DMS153 treated with DMSO at 0.1 percent for 48 hours (cell line): ENCODE measurements around the gene NR2F1-AS1.

ENCODE experiments used
- DNase-seq: peaks from one replicate; lab custom pipeline; 2025; ENCODE audit not compliant: unreplicated experiment; lab: John Stamatoyannopoulos, UW

Gene NR2F1-AS1

DNA sequence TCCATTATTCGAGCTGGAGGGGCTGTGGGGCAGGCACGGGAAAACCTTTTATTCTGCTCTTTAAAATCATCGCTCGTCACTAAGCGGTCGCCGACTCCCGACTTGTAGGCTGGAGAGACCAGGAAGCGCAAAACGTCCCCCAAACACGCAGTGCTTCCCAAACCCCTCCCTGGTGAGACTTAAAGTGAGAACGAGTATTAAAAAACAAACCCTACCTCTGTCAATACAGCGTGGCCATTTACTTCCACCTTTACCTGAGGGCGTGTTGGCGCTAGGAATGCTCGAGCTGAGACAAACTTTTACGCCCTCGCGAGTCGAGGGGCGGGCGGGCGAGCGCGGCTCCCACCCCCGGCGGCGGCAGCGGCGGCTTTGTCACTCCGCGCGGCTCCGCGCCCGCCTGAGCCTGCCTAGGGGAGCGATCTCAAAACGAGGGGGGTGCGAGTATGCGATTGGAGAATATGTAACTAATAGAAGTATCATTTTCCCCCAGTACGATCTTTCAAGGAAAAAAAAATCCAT, at the start of gene NR2F1-AS1:
Gene NR2F1-AS1, minus strand, starts transcription at position 293 of the 519 bp plus-strand sequence.
- DNase-seq = no peak

- DNase-seq = no peak
Observed at GRCh38 chr5:93626801-93627200, 45.8 kb upstream of the NR2F1-AS1 start.

DNA sequence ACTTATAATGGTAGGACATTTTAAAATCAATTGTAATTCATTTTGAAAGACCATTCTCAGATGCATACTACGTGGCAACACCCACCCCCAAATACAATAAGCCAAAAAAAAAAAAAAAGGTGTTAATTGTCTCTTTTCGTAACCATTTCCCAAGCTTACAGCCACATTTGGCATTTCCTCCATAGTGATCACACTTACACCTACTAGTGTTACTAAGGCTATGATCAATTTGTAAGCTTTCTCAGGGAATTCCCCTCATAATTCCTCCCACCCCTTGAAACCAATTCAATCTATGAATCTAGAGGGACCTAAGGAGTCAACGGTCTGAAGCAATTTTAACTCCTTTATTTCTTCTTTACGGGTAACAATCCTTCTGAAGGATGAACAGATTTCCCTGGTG, 42.1 kb upstream of the NR2F1-AS1 start:
- no peak for DNase-seq

DNA sequence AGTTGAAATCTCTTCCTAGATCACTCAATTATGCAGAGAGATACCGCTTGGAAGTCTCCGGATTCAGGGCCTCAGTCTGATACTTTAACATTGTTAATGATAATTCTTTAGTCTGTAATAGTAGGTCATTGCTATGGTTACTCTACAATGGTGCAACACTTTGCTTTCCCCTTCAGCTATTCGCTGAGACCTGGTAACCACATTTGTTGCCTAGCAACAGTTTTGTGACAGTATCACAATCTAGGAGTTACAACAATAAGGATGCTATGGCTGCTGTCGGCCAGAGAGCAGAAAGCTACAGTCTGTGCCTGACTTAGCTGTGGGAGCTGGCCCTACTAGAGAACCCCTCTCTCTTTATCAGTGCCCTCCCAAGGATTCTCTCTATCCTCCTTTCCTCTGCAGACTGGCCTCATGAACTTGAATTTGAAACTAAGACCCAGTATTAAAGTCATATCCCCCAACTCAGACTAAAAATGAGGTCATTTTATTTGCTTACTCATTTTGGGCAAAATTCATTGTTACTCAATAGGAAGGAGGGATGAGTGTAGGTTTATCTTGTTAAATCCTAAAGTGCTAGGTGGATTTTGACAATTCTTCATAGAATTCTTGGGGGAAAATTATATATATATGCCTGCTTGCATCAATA, 41.3 kb upstream of the NR2F1-AS1 start:
- peak; percentile 22 for DNase-seq

GRCh38 chr5:93621327-93621798, 40.3 kb upstream of the NR2F1-AS1 start:
- DNase-seq = no peak

DNA sequence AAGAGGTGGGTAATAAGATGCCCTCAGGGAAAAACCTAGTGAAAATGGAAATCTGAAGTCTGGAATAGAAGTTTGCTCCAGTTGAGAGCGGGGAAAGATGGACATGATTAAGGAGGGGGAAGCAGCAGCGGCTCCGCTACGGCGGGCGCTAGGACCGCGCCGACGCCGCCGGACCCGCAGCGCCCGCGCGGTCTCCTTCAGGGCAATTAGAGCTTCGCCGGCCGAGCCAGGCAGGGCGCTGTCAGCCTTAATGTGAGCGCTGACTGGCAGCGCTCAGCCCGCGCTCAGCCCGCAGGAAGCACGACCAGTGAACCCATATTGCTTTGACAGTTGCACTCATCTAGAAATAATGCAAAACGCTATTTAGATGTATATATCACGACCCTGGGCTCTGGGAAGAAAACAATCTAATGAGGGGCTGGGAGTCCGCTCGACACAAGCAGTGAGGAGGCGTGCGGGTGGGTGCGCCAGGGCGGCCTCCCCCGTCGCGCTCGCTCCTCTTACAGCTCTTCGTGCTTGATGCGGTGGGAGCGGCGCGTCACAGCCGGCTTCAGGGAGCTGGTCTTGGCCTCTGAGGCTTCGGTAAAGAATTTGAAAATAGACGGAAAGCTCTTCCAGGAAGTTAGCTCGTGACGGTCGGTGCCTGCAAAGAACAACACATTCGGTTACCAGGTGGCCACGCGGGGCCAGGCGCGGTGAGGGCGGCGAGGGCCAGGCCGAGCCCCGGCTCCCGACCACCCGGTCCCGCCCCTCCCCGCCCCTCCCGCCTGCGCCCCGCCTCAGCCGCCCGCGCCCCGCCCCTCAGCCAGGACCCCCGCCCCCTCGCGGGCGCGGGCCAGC, 39.7 kb upstream of the NR2F1-AS1 start:
- peak; percentile 49 for DNase-seq

GRCh38 chr5:93616538-93617174, 35.6 kb upstream of the NR2F1-AS1 start:
- no peak for DNase-seq

DNA sequence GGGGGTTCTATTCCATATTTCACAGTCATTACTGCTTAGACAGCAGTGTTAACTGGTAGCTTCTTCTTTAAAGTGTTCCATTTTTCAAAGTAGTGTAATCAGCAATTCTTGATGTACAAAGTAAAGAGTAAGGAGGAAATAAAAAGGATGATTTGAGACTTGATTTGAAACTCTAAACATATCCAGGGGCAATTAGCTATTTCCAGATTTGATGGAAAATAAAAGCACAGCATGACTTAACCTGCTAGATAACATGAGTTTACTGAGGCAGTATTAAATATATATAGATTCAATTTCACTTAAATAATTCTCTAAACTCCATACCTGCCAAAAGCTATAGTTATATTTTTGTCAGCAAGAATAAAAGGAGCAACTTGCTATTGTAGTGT, 31.8 kb upstream of the NR2F1-AS1 start:
- no peak for DNase-seq

- no peak for DNase-seq
Observed at GRCh38 chr5:93611976-93612854, 31.2 kb upstream of the NR2F1-AS1 start.

- DNase-seq = no peak
Observed at GRCh38 chr5:93611273-93611975, 30.4 kb upstream of the NR2F1-AS1 start.

GRCh38 chr5:93610581-93611272, 29.7 kb upstream of the NR2F1-AS1 start:
- DNase-seq = no peak

DNA sequence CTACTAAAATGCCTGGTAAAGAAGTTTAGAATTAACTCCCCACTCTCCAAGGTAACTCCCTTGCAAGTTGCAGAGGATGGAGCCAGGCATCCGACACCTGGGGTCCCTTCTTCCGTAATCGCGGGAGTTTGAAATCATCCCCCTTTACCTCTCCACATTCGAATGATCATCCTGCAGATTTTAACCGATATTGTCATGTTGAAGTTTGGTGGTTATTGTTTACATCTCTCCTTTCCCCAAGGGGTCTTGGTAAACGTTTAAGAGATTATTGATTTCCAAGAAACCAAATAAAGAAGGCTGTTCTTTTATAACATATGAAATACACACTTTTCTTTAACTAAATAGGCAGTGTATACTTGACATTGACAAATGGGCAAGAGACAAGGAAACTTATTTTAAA, 28.7 kb upstream of the NR2F1-AS1 start:
- no peak for DNase-seq

GRCh38 chr5:93608855-93609254, 27.8 kb upstream of the NR2F1-AS1 start:
- no peak for DNase-seq

DNA sequence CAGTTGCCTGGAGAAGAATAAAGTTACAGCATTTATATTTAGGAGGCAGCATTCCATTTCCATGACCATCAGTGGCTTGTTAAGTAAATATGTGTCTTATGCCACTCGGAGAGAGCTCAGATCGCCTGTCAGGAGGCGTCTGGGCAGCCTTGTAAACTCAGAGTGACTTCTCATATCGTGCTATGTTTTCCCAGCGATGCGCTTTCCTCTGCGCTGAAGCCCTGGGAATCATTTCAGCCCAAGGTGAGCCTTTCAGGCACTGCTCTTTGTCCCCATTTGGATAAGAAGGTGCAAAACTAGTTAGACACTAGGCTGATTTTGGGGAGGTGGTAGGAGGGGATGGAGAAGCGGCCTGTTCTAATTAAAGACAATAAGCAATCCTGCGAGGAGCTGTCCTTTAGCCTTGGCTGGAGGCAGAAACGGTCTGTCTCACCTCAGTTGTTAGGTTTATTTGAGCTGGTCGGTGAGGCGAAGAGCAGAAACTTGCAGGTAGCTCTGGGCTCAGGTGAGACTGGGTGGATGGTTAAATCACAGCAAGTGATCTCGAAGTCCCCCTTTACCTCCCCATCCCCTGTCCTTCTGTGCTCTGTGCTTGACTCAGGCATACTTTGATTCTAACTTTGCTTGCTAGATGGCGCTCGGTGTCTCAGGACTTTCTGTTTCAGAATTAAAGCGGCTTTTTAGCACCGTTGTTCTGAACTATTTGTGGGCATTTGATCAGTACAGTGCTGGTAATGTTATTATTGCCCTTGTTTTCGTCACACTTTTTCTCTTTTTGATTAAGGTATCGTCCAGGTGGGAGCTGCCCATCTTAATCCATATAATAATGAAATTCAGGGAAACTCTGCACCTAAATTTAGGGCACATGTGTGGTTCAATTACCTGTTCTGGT, 26.6 kb upstream of the NR2F1-AS1 start:
- no peak for DNase-seq

DNA sequence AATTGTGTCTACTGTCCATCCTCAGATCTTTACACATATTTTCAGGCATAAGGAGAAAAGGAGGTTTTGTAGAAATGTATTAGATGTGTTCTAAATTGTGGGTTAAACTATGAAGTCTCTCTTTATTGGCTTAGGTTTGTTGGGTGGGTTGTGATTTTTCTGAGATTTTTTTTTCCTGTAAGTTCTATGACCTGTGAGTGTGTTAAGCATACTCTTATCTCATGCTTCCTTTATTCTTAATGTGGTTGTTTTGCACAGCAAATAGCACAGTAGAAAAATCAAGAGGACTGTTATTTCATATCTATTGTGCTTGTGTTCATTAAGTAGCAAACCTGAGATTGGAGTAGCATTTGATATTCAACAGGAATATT, 25.3 kb upstream of the NR2F1-AS1 start:
- no peak for DNase-seq

- no peak for DNase-seq
Observed at GRCh38 chr5:93604644-93605515, 23.9 kb upstream of the NR2F1-AS1 start.

DNA sequence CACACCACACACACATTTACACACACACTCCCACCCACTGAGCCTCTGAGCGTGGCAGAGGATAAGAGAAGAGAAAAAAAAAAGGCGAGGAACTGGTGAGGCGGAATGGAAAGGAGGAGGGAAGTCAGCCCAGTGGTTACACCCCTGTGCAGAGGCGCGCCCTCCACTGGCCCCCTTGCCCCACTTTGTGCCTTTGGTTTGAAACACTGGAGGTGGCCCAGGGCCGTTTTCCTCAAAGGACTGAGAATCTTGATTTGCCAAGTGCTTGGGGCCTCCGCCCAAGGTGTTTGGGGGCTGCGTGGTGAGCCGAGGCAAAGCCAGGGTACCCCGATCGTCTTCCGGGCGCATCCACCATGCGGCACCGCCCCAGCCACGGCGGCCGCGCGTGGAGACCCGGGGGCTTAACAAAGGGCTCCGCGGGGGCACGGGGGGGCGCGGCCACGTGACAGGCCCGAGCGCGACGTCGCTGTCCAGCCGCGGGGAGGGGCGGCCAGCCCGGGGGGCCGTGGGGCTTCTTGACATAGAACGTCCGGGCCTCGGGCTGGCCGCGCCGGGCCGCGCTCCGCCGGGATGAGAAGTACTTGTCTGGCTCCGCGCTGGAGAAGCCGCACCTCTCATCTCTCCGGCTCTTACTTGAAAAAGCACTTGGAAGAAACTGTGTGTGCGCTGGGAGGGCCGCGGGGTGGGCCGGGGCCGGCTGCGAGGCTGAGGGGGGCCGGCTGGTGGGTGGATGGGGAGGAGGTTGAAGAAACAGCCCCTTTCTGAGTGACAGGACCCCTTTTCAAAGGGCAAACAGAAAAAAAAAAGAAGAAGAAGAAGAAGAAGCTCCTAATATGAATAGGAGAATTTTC, 23.0 kb upstream of the NR2F1-AS1 start:
- no peak for DNase-seq
